ENCODE measurements around the gene KYNU. TPM values are rescaled to one million over a fixed set of nuclear protein-coding genes. Genes with fewer than 3 reads are reported as not detected.

Gene KYNU
- total and polyA plus RNA-seq, 2 of the 13 experiments (the other 11 are each of a cell fraction or from before 2014, with no cell fraction given), result 21.9 to 68.6 TPM

GRCh38 chr2:143029141-143029540 is 151.7 kb downstream of the KYNU start (continued):
- TF ChIP-seq ZHX2 (IDR thresholded peaks at IDR 0.05; ENCODE audit: low read depth), result no peak
- TF ChIP-seq ZHX2 (CRISPR knock-in tag; IDR thresholded peaks at IDR 0.05; ENCODE audit: borderline replicate concordance), result no peak
- no peak for TF ChIP-seq GPBP1L1 (CRISPR knock-in tag; IDR thresholded peaks at IDR 0.05)
- TF ChIP-seq REXO4 (CRISPR knock-in tag; IDR thresholded peaks at IDR 0.05; ENCODE audit: borderline replicate concordance), result no peak
- no peak for TF ChIP-seq HMG20B (CRISPR knock-in tag; conservative IDR thresholded peaks at IDR 0.05)

- FAIRE-seq (no peak), DNase-seq (ENCODE audit: low spot score) (no peak), ATAC-seq (no peak)
- H3K9me3 ChIP-seq (ENCODE audit: low read length), result no peaks in the 10 kb centered on the region
- no peaks in the 10 kb centered on the region for H4K20me1 ChIP-seq (ENCODE audit: insufficient read depth, low read length)
- in situ Hi-C loops (cut with HindIII; ENCODE audit: extremely low pct_ligation_motif_present, low pct_unique_long_range_greater_than_20kb) (no loop called here), intact Hi-C loops (cut with micrococcal nuclease; ENCODE audit: unreplicated experiment) (no loop called here)
- no peak overlapping the region for H3K4me3 ChIP-seq (replicated peaks in 1 of 3; ENCODE audit: insufficient read depth in 1 of 3, low read depth in 2 of 3, low read length in 3 of 3)
- peaks cover 4 to 14% of the 10 kb centered on the region in 2 experiments; a peak in 4 of 5 replicates for H3K36me3 ChIP-seq (replicated peaks in 1 of 2; ENCODE audit: control insufficient read depth in 1 of 2, insufficient read depth in 2 of 2, low read length in 2 of 2)
- no peak overlapping the region for H3K4me2 ChIP-seq (ENCODE audit: low read depth, low read length)
- no peaks in the 10 kb centered on the region for H3K4me1 ChIP-seq (ENCODE audit: insufficient read depth, low read length)
- H3K79me2 ChIP-seq (ENCODE audit: insufficient read depth, low read length), result no peaks in the 10 kb centered on the region
- H3K9ac ChIP-seq (ENCODE audit: insufficient read depth, low read depth, low read length), result no peak overlapping the region
- WGBS (ENCODE audit: low lambda C conversion rate), result 97% methylated on average over 2 of the region's 2 CpGs
- H2AFZ ChIP-seq (ENCODE audit: low read length), result no peak overlapping the region
- ChIA-PET CTCF (ENCODE audit: low intra/inter-chr PET ratio, low total read pairs) (no interaction called here), POLR2A (no interaction called here)
- BruUV-seq (replicated peaks), result no TSS peak
- H3K27me3 ChIP-seq (ENCODE audit: control insufficient read depth in 1 of 2, insufficient read depth in 2 of 2, low read length in 2 of 2), result no peaks in the 10 kb centered on the region
- H3K27ac ChIP-seq (ENCODE audit: extremely low read length, insufficient read depth, low read length), result no peak overlapping the region
- TF ChIP-seq ZBTB42 (CRISPR knock-in tag; IDR thresholded peaks at IDR 0.05), result no peak
- no peak for TF ChIP-seq JDP2 (CRISPR knock-in tag; IDR thresholded peaks at IDR 0.05; ENCODE audit: borderline replicate concordance)
- TF ChIP-seq SP5 (CRISPR knock-in tag; IDR thresholded peaks at IDR 0.05; ENCODE audit: borderline replicate concordance, low read depth), result no peak
- no peak for TF ChIP-seq ZFP41 (CRISPR knock-in tag; IDR thresholded peaks at IDR 0.05; ENCODE audit: borderline replicate concordance)
- no peak for TF ChIP-seq ZNF33A (CRISPR knock-in tag; IDR thresholded peaks at IDR 0.05; ENCODE audit: borderline replicate concordance)
- TF ChIP-seq RARA (CRISPR knock-in tag; IDR thresholded peaks at IDR 0.05), result no peak
- no peak for TF ChIP-seq ARID4A (CRISPR knock-in tag; IDR thresholded peaks at IDR 0.05; ENCODE audit: borderline replicate concordance)
- no peak for TF ChIP-seq ZNF263 (CRISPR knock-in tag; IDR thresholded peaks at IDR 0.05)
Measured at GRCh38 chr2:143030127-143030526, 152.7 kb downstream of the KYNU start.

Measured in HepG2 (cell line).